ENCODE data around the gene TENT4B.

Gene TENT4B

DNA sequence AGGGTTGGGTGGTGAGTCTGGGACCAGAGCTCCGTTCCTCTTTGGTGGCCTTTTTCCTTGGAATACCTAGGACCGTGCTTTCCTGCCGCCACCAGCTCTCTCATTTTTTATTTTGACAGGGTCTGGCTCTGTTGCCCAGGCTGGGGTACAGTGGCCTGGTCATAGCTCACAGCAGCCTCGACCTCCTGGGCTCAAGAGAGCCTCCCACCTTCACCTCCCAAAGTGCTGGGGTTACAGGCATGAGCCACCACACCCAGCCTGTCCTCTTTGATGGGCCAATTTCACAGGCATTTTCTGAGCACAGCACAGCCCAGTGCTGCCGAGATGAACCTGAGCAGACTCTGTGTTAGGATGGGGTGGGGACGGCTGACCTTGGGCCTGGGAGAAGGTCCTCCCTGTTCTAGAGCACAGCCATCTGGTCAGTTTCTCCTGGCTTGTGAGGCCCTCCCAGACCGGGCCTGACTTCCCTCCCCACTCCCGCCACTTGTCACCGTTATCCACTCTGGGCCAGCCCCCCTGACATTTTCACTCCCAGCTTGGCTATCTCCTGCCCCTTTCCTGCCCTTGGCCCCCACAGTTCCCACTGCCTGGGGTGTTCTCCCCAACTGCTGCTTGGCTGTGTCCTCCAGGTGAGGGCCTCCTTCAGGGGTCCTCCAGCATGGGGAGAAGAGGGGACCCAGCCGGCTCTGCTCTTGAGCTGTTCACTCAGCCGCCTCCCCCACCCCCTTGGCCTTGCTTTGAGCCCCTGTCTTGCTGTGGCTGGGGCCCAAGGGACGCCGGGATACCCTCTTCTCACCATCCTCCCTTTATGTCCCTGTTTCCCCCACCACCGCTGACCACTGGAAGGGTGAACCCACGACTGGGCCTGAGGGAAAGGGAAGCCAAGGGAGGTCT lies 118.3 kb downstream of the TENT4B start:
- no peak for DNase-seq (ENCODE audit: low spot score)

DNA sequence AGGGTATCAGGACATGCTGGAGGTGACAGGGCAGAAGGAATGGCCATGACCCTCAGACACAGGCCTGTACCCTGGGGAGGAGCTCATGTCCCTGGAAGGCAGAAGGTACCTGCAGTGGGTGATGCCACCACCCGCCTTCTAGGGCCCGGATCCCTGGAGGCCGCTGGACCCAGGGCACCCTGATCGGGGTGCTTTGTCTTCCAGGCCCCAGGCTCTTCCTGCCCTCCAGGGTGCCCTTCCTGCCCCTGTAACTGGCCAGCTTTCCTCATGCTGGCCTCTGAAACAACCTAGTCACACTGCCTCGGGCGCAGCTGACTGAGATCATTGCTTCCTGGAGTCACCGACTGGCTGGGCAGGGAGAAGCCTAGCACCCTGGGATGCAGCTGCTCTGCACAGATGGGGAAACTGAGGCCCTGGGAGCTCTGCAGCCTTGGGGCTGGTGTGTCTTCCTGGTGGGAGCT lies 119.0 kb downstream of the TENT4B start:
- DNase-seq (ENCODE audit: low spot score) = no peak

DNA sequence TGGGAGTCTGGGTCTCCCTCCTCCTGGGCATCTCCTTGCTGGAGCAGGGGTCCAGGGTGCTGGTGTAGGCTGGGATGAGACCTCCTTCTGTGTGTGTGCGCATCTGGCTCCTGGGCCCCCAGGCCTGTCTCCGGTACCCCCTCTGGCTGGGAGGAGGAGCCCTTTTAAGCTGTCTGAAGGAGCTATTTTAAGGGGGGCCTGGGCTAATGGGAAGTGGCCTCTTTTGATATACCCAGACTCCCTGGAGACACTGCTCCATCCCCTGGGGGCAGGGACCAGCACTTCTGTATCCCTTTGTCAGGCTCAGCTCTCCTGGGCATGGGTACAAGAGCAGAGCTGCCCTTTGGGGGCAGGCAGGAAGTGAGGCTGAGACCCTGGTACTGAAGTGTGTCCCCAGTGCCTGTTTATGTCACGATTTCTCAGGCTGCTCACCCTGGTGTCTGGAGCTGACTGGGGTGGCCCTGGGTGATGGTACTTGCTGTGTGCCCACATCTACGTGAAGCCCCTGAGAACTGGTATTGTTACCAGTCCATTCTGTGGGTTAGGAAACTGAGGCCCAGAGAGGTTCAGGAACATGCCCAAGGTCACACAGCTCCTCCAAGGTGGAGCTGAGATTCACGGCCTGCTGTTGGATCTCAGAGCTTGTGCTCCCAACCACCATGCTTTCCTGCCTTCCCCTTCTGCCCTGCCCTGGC lies 119.7 kb downstream of the TENT4B start:
- DNase-seq (ENCODE audit: low spot score) = no peak

DNA sequence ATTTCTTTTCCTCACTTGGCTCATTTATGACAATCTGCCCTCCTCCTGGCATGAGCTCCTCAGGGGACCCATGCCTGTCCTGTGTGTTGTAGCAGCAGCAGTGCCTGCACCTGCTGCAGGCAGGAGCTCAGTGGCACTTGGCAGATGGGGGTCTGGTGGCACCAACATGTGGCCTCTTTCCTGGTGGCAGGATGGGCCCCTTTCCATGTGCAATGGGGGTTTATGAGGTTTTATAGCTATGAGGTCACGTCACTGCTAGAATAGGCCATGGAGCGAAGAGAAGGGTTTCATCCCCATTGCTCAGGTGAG lies 120.2 kb downstream of the TENT4B start:
- DNase-seq (ENCODE audit: low spot score) = no peak

DNA sequence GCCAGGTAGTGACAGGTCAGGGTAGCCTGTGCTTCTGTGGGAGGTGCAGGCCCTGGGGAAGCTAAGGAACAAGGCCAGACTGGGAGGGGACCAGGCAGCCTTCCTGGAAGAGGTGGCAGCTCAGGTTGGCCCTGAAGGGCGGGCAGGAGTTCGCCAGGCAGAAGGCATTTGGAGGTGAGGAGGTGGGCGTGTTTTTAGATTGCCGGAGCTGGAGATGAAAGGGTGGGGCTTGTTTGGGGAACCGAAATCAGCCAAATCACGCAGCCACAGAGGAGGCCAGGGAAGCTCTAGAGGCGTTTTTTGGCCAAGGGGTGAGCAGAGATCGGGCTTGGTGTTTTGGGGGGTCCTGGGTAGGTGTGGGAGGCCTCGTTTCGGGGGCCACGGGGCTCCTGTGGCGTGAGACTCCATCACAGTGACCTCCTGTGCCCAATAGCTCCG lies 120.8 kb downstream of the TENT4B start:
- DNase-seq (ENCODE audit: low spot score) = no peak

DNA sequence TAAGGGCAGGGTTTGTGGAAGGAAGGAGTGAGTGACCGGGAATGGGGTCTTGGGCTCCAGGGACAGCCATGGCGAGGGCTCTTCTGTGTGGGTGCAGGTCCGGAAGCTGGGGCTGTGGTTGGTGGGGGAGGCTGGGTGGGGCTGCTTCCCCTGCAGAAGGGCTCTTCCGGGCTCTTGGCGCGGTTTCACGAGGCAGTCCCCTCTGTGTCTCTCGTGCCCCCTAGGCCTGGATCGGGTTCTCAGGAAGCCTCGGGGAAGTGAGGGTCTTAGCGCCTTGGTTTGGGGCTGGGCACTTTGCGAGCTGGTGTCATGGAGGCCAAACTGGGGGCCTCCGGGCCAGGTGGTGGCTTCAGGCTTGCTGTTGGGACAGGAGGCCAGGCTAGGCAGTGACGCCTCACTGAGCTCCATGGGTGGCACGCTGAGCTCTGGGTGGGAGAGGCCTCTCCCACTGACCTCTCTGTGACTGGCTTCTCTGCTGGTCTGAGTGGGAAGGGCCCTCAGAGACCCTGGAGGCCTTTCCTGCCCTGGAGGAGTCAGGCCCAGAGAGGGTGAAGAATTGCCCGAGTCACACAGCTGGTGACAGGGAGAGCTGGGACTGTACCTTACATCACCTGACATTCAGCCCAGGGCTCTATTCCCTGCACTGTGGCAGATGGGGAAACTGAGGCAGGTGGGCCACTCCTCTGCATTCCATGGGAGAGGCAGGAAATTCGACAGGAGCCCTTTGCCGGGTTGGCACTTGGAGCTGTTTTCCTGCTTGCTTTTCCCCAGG lies 121.4 kb downstream of the TENT4B start:
- no peak for DNase-seq (ENCODE audit: low spot score)

DNA sequence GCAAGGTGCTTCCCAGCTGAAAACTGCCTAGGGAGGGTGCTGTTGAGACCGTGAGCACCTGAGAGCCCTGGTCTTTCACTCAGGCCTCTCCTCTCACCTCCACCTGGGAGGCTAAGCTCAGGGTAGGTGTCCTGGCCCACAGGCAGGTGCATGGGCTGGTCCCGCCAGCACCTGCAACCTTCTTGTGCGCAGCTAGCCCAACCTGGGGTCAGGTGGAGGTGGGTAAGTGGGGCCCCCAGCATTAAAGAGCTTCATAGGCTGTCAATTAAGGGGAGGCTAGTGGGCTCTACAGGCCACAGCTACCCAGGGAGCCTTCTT lies 122.0 kb downstream of the TENT4B start:
- DNase-seq (ENCODE audit: low spot score) = no peak

DNA sequence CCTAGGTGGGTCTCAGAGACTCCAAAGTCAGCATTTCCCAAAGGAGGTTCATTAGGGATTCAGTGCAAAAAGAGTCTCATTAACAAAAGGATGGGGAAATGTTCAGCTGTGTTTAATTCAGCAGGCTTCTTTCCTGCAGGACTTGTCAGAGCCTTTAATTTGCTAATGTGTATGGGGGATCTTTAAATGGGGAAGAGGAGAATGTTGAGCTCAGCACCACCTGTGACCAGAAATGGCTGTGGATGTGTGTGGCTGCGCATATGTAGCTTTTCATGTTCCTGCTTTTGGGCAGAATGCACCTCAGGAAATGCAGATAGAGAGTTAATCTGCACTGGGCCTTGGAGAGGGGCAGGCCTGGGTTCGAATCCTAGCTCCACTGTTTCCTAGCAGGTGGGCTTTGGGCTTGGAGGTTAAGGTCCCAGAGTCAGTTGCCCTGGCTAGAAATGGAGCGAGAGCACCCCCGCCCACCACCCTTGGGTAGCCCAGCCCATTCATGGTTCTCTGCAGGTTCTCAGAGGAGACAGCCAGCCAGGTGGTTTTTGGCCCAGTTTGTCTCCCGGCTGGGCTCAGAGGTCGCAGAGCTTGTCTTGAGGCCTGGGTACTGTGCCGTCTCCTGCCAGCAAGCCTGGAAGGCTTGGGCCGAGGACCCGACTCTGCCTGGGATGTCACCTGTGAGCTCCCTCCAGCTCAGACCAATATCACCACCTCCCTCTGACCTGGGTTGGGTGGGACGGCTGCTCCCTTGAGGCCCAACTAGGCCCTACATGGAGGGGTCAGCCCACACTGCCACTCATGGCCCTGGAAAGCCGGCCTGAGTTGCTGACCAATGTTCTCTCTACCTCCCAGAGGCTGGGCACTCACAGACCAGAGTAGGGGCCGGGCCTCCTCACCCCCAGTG lies 122.6 kb downstream of the TENT4B start:
- no peak for DNase-seq (ENCODE audit: low spot score)

DNA sequence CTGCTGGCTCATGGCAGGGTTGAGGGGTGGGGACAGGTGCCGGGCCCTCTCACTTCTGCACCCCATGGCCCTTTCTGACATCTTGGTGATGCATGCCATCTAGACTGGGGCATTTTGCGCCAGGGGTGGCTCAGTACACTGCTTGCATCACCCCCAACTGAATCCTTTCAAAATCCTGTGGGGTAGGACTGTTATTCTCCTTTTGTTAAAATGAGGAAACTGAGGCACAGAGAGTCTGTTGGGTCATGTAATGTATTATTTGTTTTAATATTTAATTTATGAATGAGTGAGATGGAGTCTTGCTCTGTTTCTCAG lies 123.2 kb downstream of the TENT4B start:
- no peak for DNase-seq (ENCODE audit: low spot score)

DNA sequence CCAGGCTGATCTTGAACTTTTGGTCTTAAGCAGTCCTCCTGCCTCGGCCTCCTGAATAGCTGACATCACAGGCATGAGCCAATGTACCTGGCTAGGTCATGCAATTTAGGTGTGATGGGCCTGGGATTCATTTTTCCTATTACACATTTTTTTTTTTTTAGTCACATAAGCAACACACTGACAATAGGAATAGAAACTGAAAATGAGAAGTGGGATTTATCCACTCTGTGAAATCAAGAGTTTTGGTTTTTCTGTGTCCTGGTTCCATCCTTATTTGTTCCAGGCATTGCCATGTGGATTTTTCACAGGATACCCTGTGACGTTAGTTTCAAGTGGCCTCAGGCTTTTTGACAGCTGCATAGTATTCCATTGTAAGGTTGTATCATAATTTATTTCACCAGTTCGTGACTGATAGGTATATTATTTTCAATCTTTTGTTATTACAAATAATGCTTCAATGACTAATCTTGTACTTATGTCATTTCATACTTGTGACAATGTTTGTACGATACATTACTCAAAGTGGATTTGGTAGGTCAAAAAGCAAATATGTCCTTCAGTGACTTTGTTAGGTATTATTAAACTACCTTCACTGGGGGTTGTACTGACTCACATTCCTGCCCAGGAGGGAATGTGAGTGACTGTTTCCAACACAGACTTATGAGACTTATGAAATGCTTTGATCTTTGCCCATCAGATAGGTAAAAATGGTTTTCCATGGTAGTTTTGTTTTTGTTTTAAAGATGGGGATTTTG lies 123.9 kb downstream of the TENT4B start:
- no peak for DNase-seq (ENCODE audit: low spot score)

DNA sequence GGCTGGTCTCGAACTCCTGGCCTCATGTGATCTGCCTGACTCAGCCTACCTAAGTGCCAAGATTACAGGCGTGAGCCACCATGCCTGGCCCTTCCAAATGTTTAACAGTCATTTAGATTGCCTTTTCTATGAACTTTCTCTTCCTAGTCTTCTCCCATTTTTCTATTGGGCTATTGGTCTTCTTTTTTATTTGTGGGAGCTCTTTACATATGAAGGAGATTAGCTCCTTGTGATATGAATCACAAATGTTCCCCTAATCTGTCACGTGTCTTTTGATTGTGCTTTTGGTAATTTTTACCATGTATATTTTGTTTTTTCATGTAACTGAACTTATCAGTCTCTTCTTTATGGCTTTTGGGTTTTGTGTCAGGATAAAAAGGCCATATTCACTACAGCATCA lies 125.1 kb downstream of the TENT4B start:
- no peak for DNase-seq (ENCODE audit: low spot score)

DNA sequence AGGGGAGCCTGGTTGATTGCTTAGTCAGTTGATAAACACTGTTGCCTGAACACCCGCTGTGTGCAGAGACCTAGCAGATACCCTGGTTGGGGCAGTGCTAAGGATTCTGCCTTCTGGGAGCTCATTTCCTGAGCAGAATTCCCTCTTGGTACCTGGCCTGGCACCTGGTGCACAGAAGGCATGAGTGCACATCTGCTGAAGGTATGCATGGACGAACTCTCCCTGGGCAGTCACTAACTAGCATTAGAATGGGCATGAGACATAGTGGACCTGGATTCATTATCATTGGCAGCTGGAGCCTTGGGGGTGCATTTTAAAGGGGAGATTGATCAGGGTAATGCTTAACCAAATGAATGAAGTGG lies 126.4 kb downstream of the TENT4B start:
- DNase-seq (ENCODE audit: low spot score) = no peak

DNA sequence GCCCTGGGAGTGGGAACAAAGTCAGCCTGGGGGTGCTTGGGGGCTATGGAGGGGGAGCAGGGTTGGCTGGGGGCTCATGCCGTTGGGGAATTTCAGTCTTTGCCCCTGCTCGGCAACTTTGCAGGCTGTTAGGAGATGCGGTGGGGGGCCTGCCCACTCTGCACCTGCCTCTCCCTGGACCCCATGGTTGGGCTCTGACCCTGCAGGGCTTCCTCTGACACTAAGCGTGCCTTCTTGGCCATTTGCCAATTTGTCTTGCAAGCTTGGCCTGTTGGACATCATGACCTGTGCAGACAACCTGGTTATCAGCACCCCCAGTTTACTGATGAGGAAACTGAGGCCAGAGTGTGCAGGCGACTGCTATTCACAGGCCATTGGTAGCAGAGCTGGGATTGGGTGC lies 127.8 kb downstream of the TENT4B start:
- no peak for DNase-seq (ENCODE audit: low spot score)
